Measurements from ENCODE around the gene SLC27A5.

GRCh38 chr19:58549664-58550361 is 38.0 kb upstream of the SLC27A5 start:
- no peak for TF ChIP-seq POLR2A (IDR thresholded peaks at IDR 0.05; ENCODE audit: low read length)
- no peak for TF ChIP-seq REST (IDR thresholded peaks at IDR 0.05)
- TF ChIP-seq RAD21 (conservative IDR thresholded peaks at IDR 0.05 in 1 of 2, IDR thresholded peaks at IDR 0.05 in 1 of 2): no peak
- TF ChIP-seq CTCF (IDR thresholded peaks at IDR 0.05): no peak
- no peak for TF ChIP-seq SMC3 (IDR thresholded peaks at IDR 0.05)

Data from A549 (cell line).